Measurements from ENCODE around the gene PCDHGC4.

The PCDHGC4 gene

GRCh38 chr5:141491323-141492167 lies 6.7 kb downstream of the PCDHGC4 start:
- no peak for TF ChIP-seq FOXM1 (IDR thresholded peaks at IDR 0.05; ENCODE audit: borderline replicate concordance, low read depth)

GRCh38 chr5:141492168-141492885 lies 7.5 kb downstream of the PCDHGC4 start:
- no peak for TF ChIP-seq TEAD4 (IDR thresholded peaks at IDR 0.05)

GRCh38 chr5:141493500-141494422 lies 8.9 kb downstream of the PCDHGC4 start:
- no peak for TF ChIP-seq EGR1 (IDR thresholded peaks at IDR 0.05)
- TF ChIP-seq CEBPB (IDR thresholded peaks at IDR 0.05) = no peak
- no peak for TF ChIP-seq TAF1 (IDR thresholded peaks at IDR 0.05; ENCODE audit: low read depth)
- no peak for TF ChIP-seq TCF12 (IDR thresholded peaks at IDR 0.05; ENCODE audit: low read depth)

GRCh38 chr5:141494761-141495452 lies 10.1 kb downstream of the PCDHGC4 start:
- no peak for TF ChIP-seq EGR1 (IDR thresholded peaks at IDR 0.05)
- TF ChIP-seq FOXM1 (IDR thresholded peaks at IDR 0.05; ENCODE audit: borderline replicate concordance, low read depth) = no peak
- no peak for TF ChIP-seq YY1 (IDR thresholded peaks at IDR 0.05; ENCODE audit: low read depth)
- no peak for TF ChIP-seq MAX (IDR thresholded peaks at IDR 0.05)
- TF ChIP-seq ZBTB7A (IDR thresholded peaks at IDR 0.05; ENCODE audit: low read depth) = no peak
- TF ChIP-seq TCF12 (IDR thresholded peaks at IDR 0.05; ENCODE audit: low read depth) = no peak
- TF ChIP-seq USF1 (IDR thresholded peaks at IDR 0.05) = no peak
- TF ChIP-seq CEBPB (IDR thresholded peaks at IDR 0.05) = no peak
- TF ChIP-seq TAF1 (IDR thresholded peaks at IDR 0.05; ENCODE audit: low read depth) = no peak
- no peak for TF ChIP-seq RAD21 (IDR thresholded peaks at IDR 0.05; ENCODE audit: low read depth)

GRCh38 chr5:141495453-141495811 lies 10.6 kb downstream of the PCDHGC4 start:
- TF ChIP-seq RAD21 (IDR thresholded peaks at IDR 0.05; ENCODE audit: low read depth) = no peak
- no peak for TF ChIP-seq EP300 (IDR thresholded peaks at IDR 0.05; ENCODE audit: borderline replicate concordance)
- TF ChIP-seq CREB1 (IDR thresholded peaks at IDR 0.05; ENCODE audit: low read depth) = no peak
- no peak for TF ChIP-seq NFIC (IDR thresholded peaks at IDR 0.05)
- no peak for TF ChIP-seq REST (IDR thresholded peaks at IDR 0.05; ENCODE audit: low read depth)
- TF ChIP-seq EGR1 (IDR thresholded peaks at IDR 0.05) = no peak
- no peak for TF ChIP-seq TCF12 (IDR thresholded peaks at IDR 0.05; ENCODE audit: low read depth)
- TF ChIP-seq TEAD4 (IDR thresholded peaks at IDR 0.05) = no peak
- no peak for TF ChIP-seq USF1 (IDR thresholded peaks at IDR 0.05)
- no peak for TF ChIP-seq FOXM1 (IDR thresholded peaks at IDR 0.05; ENCODE audit: borderline replicate concordance, low read depth)
- no peak for TF ChIP-seq YY1 (IDR thresholded peaks at IDR 0.05; ENCODE audit: low read depth)
- no peak for TF ChIP-seq TAF1 (IDR thresholded peaks at IDR 0.05; ENCODE audit: low read depth)
- no peak for TF ChIP-seq CEBPB (IDR thresholded peaks at IDR 0.05)
- no peak for TF ChIP-seq MAX (IDR thresholded peaks at IDR 0.05)
- TF ChIP-seq ZBTB7A (IDR thresholded peaks at IDR 0.05; ENCODE audit: low read depth) = no peak

- TF ChIP-seq CEBPB (IDR thresholded peaks at IDR 0.05) (no peak), RAD21 (IDR thresholded peaks at IDR 0.05; ENCODE audit: low read depth) (no peak), REST (IDR thresholded peaks at IDR 0.05; ENCODE audit: low read depth) (no peak), CREB1 (IDR thresholded peaks at IDR 0.05; ENCODE audit: low read depth) (no peak), MAX (IDR thresholded peaks at IDR 0.05) (no peak), NFIC (IDR thresholded peaks at IDR 0.05) (no peak), TCF12 (IDR thresholded peaks at IDR 0.05; ENCODE audit: low read depth) (no peak), EP300 (IDR thresholded peaks at IDR 0.05; ENCODE audit: borderline replicate concordance) (no peak), FOXM1 (IDR thresholded peaks at IDR 0.05; ENCODE audit: borderline replicate concordance, low read depth) (no peak), TAF1 (IDR thresholded peaks at IDR 0.05; ENCODE audit: low read depth) (no peak), EGR1 (IDR thresholded peaks at IDR 0.05) (no peak), ZBTB7A (IDR thresholded peaks at IDR 0.05; ENCODE audit: low read depth) (no peak), TEAD4 (IDR thresholded peaks at IDR 0.05) (no peak)
Measured at GRCh38 chr5:141496038-141496437, 11.2 kb downstream of the PCDHGC4 start.
